HEK293 (cell line): ENCODE results near the gene SCAMP5.
A peak's percentile ranks its signal among the peaks of the same experiment; 100 is the strongest.

Experiments
- CTCF ChIA-PET: fragments of 350-600 bp; formaldehyde crosslinking; extraction: SDS; loops from one replicate; lab custom pipeline; 2021; ENCODE audit warnings: antibody characterized with exemption; lab: Yijun Ruan, JAX
- POLR2A ChIA-PET: fragments of 300-600 bp; formaldehyde crosslinking; extraction: SDS; loops from one replicate; lab custom pipeline; 2020; ENCODE audit warnings: antibody characterized with exemption, inconsistent platforms; lab: Yijun Ruan, JAX
- H3K27ac ChIP-seq: fragments of 200-500 bp; sonication (Bioruptor generic); 2 replicates; pipeline ENCODE4 v1.5.1; 2014; ENCODE audit warnings: low read depth, low read length, control low read depth, inconsistent platforms; ENCODE audit errors: extremely low read depth
- H3K36me3 ChIP-seq, 2 experiments: fragments of 200-500 bp in 1 of 2; sonication (Bioruptor generic) in 1 of 2; 1 replicate in 1 of 2; 2 replicates in 1 of 2; pipeline ENCODE4 v1.5.1; 2014 to 2017; ENCODE audit warnings: inconsistent platforms in 2 of 2, low read length in 2 of 2; ENCODE audit not compliant: control insufficient read depth in 2 of 2, insufficient read depth in 1 of 2
- H3K4me1 ChIP-seq: fragments of 200-500 bp; sonication (Bioruptor generic); 2 replicates; pipeline ENCODE4 v1.5.1; 2014; ENCODE audit warnings: mild to moderate bottlenecking, low read length, inconsistent platforms; ENCODE audit not compliant: control insufficient read depth, insufficient read depth
- H3K4me3 ChIP-seq: 2 replicates; pipeline ENCODE4 v1.5.1; 2011; ENCODE audit warnings: low read depth, mild to moderate bottlenecking, control low read depth, low read length, moderate library complexity
- H3K9me3 ChIP-seq: fragments of 200-500 bp; sonication (Bioruptor generic); 2 replicates; pipeline ENCODE4 v1.5.1; 2014; ENCODE audit warnings: low read depth, low read length, inconsistent platforms; ENCODE audit not compliant: control insufficient read depth, insufficient read depth
- BCL6B ChIP-seq: fragments of 450-650 bp; formaldehyde crosslinking; IDR thresholded peaks from 2 replicates; pipeline ENCODE4 v1.5.1; 2017; ENCODE audit warnings: missing biosample characterization, missing genetic modification characterization
- EGR2 ChIP-seq: fragments of 450-650 bp; formaldehyde crosslinking; IDR thresholded peaks from 2 replicates; pipeline ENCODE4 v1.5.1; 2016; ENCODE audit warnings: low read depth, missing biosample characterization, missing genetic modification characterization
- MZF1 ChIP-seq: fragments of 450-650 bp; formaldehyde crosslinking; IDR thresholded peaks from 2 replicates; pipeline ENCODE4 v1.5.1; 2017; ENCODE audit warnings: missing biosample characterization, missing genetic modification characterization, borderline replicate concordance
- SCRT1 ChIP-seq: fragments of 450-650 bp; formaldehyde crosslinking; IDR thresholded peaks from 2 replicates; pipeline ENCODE4 v1.5.1; 2016; ENCODE audit warnings: missing biosample characterization, missing genetic modification characterization, borderline replicate concordance
- WT1 ChIP-seq: fragments of 450-650 bp; formaldehyde crosslinking; IDR thresholded peaks from 2 replicates; pipeline ENCODE4 v1.5.1; 2016; ENCODE audit warnings: missing biosample characterization, missing genetic modification characterization
- ZNF169 ChIP-seq: fragments of 450-650 bp; formaldehyde crosslinking; IDR thresholded peaks from 2 replicates; pipeline ENCODE4 v1.5.1; 2016; ENCODE audit warnings: missing biosample characterization, missing genetic modification characterization
- ZNF202 ChIP-seq: fragments of 450-650 bp; formaldehyde crosslinking; IDR thresholded peaks from 2 replicates; pipeline ENCODE4 v1.5.1; 2016; ENCODE audit warnings: missing biosample characterization, missing genetic modification characterization, borderline replicate concordance
- ZNF26 ChIP-seq: fragments of 450-650 bp; formaldehyde crosslinking; IDR thresholded peaks from 2 replicates; pipeline ENCODE4 v1.5.1; 2016; ENCODE audit warnings: missing biosample characterization, missing genetic modification characterization
- ZNF280C ChIP-seq: fragments of 450-650 bp; formaldehyde crosslinking; IDR thresholded peaks from 2 replicates; pipeline ENCODE4 v1.5.1; 2016; ENCODE audit warnings: missing biosample characterization, missing genetic modification characterization
- ZNF335 ChIP-seq: fragments of 450-650 bp; formaldehyde crosslinking; conservative IDR thresholded peaks from 2 replicates; pipeline ENCODE4 v1.5.1; 2016; ENCODE audit warnings: missing biosample characterization, missing genetic modification characterization
- ZNF404 ChIP-seq: fragments of 450-650 bp; formaldehyde crosslinking; IDR thresholded peaks from 2 replicates; pipeline ENCODE4 v1.5.1; 2017; ENCODE audit warnings: missing biosample characterization, missing genetic modification characterization
- ZNF514 ChIP-seq: fragments of 450-650 bp; formaldehyde crosslinking; IDR thresholded peaks from 2 replicates; pipeline ENCODE4 v1.5.1; 2016; ENCODE audit warnings: missing biosample characterization, missing genetic modification characterization
- ZNF518A ChIP-seq: fragments of 450-650 bp; formaldehyde crosslinking; conservative IDR thresholded peaks from 2 replicates; pipeline ENCODE4 v1.5.1; 2016; ENCODE audit warnings: low read depth, missing biosample characterization, missing genetic modification characterization
- ZNF585B ChIP-seq: fragments of 450-650 bp; formaldehyde crosslinking; IDR thresholded peaks from 2 replicates; pipeline ENCODE4 v1.5.1; 2016; ENCODE audit warnings: missing biosample characterization, missing genetic modification characterization
- ZNF623 ChIP-seq: fragments of 450-650 bp; formaldehyde crosslinking; IDR thresholded peaks from 2 replicates; pipeline ENCODE4 v1.5.1; 2016; ENCODE audit warnings: missing biosample characterization, missing genetic modification characterization
- ZNF654 ChIP-seq: fragments of 450-650 bp; formaldehyde crosslinking; IDR thresholded peaks from 2 replicates; pipeline ENCODE4 v1.5.1; 2016; ENCODE audit warnings: low read depth, missing biosample characterization, missing genetic modification characterization
- ZNF76 ChIP-seq: fragments of 450-650 bp; formaldehyde crosslinking; IDR thresholded peaks from 2 replicates; pipeline ENCODE4; 2016; ENCODE audit warnings: low read depth, missing biosample characterization, missing genetic modification characterization, borderline replicate concordance
- ZSCAN23 ChIP-seq: fragments of 450-650 bp; formaldehyde crosslinking; IDR thresholded peaks from 2 replicates; pipeline ENCODE4 v1.5.1; 2016; ENCODE audit warnings: missing biosample characterization, missing genetic modification characterization

The SCAMP5 gene

GRCh38 chr15:75031848-75032247, 36.5 kb downstream of the SCAMP5 start:
- peaks cover 0 to 27% of the 10 kb centered on the region in 2 experiments; a peak in 1 of 3 replicates for H3K36me3 ChIP-seq
- TF ChIP-seq ZNF76 (no peak), WT1 (tag by site-specific recombination) (0 out of 2 replicates have a peak, but pooled peaks have one; percentile 30)
- no peaks in the 10 kb centered on the region for H3K9me3 ChIP-seq
- H3K4me1 ChIP-seq = peaks cover 2% of the 10 kb centered on the region; the same call in 1 of the 2 replicates
- no peak overlapping the region for H3K4me3 ChIP-seq
- POLR2A ChIA-PET = interaction anchor here (1.2 to 4.1 kb wide), 2 partner anchors 9 to 170 kb away, joined by 3 to 20 read pairs; partner anchors contain the start of genes C15orf39 and PPCDC
- no peak overlapping the region for H3K27ac ChIP-seq
- CTCF ChIA-PET = interaction anchor here (0.5 to 8.7 kb wide), 6 partner anchors 11 to 276 kb away, joined by 3 to 114 read pairs (median 22); no protein-coding TSS in a partner anchor

- TF ChIP-seq EGR2 (tag by site-specific recombination) (no peak), ZNF654 (tag by site-specific recombination) (no peak), ZNF623 (tag by site-specific recombination) (no peak), SCRT1 (no peak), ZNF514 (tag by site-specific recombination) (no peak), ZSCAN23 (no peak), ZNF169 (tag by site-specific recombination) (no peak), ZNF585B (tag by site-specific recombination) (no peak), ZNF280C (tag by site-specific recombination) (no peak), BCL6B (tag by site-specific recombination) (no peak), MZF1 (tag by site-specific recombination) (no peak), ZNF518A (tag by site-specific recombination) (no peak), ZNF404 (tag by site-specific recombination) (no peak), ZNF26 (tag by site-specific recombination) (no peak), ZNF202 (tag by site-specific recombination) (no peak), ZNF335 (tag by site-specific recombination) (no peak), ZNF76 (no peak)
- H3K27ac ChIP-seq = no peak overlapping the region
- POLR2A ChIA-PET = interaction anchor here (0.8 to 4.1 kb wide), 2 partner anchors 169 to 172 kb away, joined by 3 to 20 read pairs; partner anchors contain the start of gene C15orf39
Measured at GRCh38 chr15:75032395-75032794, 37.0 kb downstream of the SCAMP5 start.

More at GRCh38 chr15:75032395-75032794, 37.0 kb downstream of the SCAMP5 start:
- Histone ChIP-seq H3K36me3 (peaks cover 0 to 26% of the 10 kb centered on the region in 2 experiments; a peak in 2 of 3 replicates), H3K4me3 (no peak overlapping the region), H3K9me3 (no peaks in the 10 kb centered on the region), H3K4me1 (peaks cover 2% of the 10 kb centered on the region; the same call in 1 of the 2 replicates)
- CTCF ChIA-PET = interaction anchor here (0.6 to 8.7 kb wide), 7 partner anchors 9 to 276 kb away, joined by 3 to 114 read pairs (median 8); partner anchors contain the start of genes C15orf39 and PPCDC
